Superior temporal gyrus (tissue), 1 donor: ENCODE data around the gene MYH15.

Experiments
- DNase-seq: peaks from one replicate; pipeline ENCODE4 v3.0.0-alpha.2; 2016; ENCODE audit errors: extremely low spot score

Gene MYH15

DNA sequence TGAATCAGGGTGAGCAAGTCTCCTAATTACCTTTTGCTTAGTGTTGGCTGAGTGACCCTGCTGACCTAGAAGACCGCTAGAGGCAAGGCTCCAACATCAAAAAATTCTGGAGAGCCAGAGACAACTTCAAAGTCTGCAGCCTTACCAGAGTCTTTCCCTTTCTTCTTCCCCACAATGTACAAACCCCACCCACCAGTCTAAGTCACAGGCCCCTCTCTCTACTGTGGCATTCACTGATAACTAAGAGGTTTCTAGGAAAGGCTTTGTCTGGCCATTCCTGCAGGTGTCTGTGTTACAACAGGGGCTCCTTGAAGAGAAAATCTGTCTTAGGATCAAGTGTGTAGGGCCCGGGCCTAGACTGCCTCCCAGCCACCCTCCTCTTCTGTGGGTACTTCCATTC is 525 bp downstream of the MYH15 start:
- no peak for DNase-seq

DNA sequence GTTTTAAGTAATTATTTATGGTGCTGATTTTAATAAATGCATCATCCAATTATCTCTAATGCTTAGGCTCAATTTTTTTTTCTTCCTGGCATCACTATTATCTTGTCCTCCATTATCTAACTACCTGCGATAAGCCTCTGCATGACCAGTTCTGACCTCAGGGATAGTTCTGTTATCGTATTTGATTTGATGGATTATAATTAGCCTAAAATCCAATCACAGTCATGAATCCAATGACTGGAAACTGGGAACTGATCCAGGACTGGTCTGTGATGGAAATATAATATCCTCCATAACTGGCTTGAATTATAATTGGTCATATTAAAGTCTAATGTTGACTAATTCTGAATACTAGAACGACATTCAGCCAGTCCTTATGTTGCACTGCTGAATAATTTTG is 1.1 kb downstream of the MYH15 start:
- DNase-seq = no peak

DNA sequence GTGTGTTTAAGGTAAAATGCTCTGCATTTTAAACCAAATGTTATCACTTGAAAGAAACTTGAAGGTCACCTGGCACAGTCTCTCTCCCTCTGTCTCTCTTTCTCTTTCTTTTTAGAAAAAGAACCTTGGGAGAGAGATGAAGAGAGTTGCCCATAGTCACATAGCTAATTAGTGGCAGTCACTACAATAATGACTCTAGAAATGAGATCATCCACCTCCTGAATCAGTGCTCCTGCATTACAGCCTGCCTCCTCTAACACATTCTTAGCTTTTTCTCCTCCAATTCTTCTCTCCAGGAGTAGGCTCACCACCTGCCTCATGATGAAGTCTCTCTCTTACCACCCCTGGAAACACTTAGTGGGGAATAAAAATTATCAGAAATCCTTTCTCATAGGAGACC is 2.5 kb downstream of the MYH15 start:
- no peak for DNase-seq

DNA sequence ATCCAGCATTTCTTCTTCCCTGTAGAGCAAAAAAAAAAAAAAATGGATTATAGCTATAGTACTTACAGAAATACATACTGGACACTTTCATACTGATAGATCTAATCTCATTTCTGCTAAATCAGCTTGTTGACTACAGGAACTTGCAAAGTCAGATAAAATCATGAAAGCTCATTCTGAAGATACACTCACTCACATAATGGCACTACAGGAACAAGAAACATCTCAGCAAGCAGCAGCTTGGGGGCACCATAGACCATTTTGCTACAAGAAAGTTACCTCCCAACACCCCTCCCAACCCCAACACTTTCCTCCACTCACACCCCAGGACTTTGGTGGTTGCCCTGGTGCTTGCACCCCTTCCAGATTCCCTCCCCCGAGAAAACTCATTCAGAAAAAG is 4.6 kb downstream of the MYH15 start:
- no peak for DNase-seq

DNA sequence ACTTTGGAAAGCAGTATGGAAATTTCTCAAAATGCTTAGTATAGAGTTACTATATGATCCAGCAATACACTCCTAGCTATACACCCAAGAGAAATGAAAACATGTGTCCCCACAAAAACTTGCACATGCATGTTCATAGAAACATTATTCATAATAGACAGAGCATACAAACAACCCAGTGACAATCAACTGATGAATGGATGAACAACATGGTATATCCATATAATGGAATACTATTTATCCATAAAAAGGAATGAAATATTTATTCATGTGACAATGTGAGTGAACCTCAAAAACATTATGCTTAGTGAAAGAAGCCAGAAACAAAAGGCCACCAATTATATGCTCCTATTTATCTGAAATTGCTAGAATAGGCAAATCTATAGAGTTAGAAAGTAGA is 6.7 kb downstream of the MYH15 start:
- DNase-seq = no peak

DNA sequence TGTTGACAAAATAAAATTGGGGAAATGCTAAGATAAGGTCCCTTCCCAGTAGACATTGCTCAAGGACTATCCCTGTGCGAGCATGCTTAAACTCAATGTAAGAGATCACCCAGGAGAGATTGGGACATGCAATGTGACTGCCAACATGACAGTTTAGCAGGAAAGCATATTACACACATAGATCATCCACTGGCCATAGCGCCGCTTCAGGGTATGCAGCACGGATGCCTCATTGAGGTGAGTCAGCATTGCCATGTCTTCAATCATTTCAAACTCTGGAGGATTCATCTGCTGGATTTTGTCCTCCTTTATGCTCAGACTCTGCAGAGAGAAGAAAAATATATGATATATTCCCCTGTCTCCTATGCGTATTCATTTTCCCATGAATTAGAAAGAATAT is 8.9 kb downstream of the MYH15 start:
- DNase-seq = no peak

DNA sequence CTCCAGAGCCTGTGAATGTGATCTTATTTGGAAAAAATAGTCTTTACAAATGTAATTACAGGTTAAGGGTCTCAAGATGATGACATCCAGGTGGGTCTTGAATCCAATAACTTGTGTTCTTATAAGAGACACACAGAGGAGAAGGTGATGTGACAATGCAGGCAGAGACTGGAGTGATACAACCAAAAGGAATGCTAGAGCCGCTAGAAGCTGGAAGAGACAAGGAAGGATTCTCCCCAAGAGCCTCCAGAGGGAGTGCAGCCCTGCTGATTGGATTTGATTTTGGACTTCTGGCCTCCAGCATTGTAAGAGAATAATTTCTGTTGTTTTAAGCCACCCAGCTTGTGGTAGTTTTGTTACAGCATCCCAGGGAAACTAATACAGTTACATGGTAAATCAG is 9.7 kb downstream of the MYH15 start:
- no peak for DNase-seq

DNA sequence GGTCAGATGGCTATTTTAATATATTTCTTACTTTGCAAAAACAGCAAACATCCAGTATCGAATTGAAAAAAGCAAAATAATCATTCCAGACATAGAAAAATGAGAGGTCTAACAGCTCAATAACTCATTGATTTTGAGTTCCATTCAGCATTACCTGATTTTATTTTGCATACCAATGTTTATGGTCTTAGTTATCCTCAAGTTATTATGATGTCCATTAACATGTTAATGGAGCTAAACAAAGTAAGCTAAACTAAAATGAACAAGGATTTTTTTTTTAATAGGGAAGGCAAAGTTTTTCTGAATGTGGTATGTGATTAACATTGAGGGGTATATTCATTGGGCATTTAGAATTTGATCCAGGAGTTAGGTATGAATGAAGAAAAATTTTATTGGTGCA is 13.1 kb downstream of the MYH15 start:
- DNase-seq = no peak

DNA sequence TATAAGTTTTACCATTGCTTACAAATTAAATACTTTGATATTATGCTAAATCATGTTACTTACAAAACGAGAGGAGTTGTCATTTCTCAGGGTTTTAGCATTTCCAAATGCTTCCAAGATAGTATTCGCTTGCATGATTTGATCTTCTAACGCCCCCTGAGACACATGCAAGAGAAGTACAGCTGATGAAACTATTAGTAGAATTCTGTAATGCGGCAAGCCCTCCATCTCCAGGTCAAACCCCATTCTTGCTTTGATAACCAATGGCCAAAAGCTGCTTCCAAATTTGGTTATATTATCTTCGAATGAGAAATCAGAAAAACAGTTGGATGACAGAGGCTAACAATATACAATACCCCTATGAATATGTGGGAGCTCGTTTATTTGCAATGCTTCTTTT is 14.7 kb downstream of the MYH15 start:
- no peak for DNase-seq

DNA sequence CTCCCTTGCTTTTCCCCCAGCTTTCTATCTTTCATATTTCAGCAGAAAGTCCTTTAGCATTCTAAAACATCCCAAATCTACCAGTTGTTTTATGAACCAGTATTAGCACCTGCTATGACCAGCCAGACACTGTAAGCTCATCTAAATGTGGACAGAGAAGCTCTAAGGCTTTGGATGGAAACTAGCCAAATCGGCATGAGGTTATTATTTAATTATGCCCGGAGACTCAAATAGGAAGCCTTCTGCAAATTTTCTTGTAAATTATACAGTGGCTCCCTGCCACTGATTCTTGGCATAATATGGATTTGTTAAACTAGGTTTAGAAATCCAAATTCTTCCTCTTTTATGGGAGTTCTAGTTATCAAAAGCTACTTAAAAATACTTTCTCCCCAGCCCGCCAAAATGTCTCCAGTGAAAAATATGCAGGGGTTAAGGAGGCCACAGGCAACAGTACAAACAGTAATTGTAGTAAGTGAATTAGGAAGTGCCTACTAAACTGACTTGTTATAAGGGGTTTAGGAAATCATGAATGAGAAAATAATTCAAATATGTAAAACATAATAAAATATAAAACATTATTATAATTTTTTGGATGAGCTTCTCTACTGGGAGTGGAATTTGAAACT is 15.4 kb downstream of the MYH15 start:
- no peak for DNase-seq

DNA sequence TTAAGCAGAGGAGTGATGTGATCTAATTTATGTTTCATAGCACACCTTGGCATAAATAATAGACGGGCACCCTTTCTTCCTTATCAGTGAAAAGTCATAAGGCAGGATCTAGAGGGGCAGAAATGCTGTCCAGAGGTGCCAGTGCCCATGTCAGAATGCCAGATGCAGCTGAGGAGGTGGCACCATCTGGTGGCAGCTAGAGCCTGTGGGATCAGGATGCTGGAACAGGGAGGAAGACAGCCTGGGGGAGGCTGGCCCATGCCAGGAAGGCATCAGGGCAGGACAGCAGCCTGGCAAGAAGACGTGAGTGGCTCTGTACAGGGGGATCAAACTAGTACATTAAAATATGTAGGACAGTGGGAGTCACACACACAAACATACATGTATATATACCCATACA is 16.5 kb downstream of the MYH15 start:
- DNase-seq = no peak

DNA sequence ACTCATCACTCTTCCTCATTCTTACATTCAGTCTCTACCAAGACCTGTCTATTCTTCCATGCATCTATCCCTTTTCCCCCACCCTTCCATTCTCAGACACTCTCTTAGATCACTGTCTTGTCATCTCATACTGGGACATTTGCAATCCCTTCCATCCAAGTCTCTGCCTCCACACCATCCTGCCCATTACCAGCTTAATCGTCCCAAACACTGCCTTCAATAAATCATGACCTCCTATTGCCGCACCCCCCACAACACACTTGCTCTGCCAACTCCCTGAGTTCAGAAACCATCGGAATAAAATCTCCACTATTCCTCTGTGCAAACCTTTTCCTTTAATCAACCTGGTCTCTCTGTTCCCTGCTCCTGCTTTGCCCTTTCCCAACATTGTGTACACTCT is 18.9 kb downstream of the MYH15 start:
- DNase-seq = no peak

DNA sequence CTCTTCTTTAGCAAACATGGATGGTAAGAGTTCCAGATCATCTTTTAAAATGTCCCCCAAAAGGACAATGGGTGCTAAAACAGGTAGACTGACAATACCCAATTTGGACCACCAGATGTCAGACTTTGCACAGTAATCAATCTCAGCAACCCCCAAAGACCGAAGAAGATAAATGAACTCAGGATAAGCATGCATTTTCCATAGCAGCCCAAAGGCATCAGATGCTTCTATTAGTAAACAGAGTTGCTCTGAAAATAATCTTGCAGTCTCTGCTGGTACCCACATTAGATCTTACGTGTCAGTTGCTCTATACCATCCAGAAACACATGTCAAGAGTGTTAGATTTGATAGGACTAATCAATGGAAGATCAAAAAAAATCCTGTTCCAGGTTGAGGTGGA is 20.6 kb downstream of the MYH15 start:
- DNase-seq = peak; percentile 91

DNA sequence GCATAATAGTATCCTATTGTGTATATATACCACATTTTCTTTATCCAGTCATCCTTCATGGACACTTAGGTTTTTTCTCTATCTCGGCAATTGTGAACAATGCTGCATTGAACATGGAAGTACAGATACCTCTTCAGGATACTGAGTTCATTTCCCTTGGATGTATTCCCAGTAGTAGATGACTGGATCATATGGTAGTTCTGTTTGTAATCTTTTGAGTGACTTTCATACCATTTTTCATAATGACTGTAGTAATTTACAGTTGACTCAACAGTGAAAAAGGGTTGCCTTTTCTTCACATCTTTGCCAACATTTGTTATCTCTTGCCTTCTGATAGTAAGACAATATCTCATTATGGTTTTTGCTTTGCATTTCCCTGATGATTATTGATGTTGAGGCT is 21.8 kb downstream of the MYH15 start:
- no peak for DNase-seq

DNA sequence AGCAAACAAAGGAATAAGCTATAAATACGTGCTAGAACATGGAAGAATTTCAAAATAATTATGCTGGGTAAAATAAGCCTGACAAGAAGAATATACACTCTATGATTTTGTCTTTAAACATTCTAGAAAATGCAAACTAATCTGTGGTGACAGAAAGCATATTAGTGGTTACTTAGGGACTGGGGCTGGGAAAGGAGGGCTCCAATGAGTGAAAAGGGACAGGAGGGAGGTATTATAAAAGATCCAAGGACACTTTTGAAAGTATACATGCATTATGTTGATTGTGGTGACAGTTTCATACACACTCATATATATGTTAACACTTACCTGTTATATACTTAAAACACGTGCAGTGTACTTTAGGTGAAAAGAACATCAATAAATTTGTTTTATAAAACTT is 23.0 kb downstream of the MYH15 start:
- no peak for DNase-seq

DNA sequence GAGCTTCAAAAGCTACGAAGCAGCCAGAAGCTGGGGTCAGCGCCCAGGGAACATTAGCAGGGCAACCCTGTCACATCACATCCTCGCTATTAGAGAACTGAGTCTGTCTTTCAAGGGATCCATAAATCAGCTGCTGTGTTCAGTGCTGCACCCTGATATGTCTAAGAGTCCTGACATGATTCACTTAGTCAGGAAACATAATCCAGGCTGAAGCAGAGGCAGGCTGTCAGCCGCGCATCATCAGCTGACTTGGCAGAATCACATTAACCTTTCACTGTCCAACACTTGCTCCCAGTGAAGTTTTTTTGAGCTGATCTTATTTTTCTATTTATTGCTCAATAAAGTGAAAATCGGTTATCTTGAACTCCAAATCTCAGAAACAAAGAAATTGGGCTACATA is 23.5 kb downstream of the MYH15 start:
- DNase-seq = peak; percentile 80

DNA sequence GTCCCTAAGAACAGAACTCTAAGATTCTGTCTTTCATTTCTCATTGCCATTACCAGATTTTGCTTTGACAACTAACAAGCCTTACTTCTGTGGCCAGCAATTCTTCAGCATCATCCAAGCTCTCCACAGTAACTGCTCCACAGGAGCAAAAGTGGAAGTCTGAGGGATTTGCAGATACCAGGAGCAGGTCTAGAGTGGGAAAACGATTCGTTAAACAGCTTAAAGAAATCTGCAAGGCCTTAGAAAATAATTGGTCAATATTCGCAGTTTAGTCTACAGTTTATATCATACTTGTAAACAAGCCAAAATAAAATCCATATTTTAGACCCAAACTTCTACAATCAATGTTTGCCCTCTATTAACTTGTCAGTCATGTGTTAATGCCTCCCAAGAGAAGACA is 24.1 kb downstream of the MYH15 start:
- DNase-seq = peak; percentile 71

DNA sequence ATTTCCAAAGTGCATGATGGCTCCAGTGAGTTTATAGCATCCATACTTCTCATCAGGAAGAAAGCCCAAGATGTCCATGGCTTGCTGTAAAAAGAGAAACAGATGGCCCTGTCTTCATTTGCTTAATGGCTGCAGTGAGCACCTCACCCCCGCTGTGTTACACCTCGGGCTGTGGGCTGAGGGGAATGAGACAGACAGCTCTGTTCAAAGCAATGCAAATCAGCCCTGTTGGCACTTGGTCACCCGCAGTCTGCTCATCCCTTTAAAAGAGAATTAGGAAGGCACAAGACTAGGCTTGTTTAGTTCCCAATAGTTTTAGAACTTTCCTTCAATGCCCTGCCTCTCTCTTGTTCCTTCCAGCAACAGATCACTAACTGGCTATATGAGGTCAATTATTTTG is 25.2 kb downstream of the MYH15 start:
- DNase-seq = peak; percentile 59

DNA sequence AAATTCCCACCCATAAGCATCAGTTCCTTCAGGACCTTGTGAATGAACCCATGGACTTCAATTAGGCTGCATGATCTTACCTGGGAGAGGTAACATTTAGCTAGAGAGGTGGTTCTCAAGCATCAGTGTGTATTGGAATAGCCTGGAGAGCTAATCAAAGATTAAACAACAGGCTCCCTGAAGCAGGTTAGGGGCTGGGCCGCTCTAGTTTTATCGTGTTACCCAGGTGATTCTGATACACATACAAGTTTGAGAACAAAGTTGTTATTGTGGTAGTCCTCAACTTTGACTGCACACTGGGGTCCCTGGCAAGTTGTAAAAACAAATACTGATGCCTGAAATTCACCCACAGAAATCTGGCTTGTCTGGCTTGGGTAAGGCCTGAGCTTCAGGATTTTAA is 31.2 kb downstream of the MYH15 start:
- DNase-seq = no peak

DNA sequence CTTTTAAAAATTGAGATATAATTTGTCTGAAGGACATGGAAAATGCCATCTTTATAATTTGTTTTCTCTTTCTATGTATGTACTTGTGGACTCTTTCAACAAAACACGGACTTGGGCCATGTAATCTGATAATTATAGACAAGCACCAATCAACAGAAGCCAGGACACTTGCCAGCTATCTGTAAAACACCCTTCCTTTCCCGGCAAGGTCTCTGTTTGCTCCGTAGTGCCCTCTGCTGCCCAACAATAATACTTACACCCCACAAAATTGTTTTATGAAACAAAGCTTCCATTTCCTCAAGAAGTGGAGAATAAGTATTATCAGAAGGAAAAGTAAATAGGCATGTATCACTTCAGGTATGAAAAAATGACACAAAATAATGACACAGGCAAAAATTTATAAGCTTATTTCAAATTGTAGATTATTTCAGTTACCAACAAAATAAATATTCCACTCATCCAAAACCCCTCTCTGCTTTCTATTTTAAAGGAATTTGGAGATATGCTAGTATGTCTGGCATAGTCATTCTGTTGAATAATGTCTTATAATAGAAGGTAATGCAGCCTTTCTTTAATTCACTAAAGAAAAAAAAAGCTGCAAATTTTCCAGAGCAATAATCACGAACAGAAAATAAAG is 32.8 kb downstream of the MYH15 start:
- DNase-seq = peak; percentile 81

DNA sequence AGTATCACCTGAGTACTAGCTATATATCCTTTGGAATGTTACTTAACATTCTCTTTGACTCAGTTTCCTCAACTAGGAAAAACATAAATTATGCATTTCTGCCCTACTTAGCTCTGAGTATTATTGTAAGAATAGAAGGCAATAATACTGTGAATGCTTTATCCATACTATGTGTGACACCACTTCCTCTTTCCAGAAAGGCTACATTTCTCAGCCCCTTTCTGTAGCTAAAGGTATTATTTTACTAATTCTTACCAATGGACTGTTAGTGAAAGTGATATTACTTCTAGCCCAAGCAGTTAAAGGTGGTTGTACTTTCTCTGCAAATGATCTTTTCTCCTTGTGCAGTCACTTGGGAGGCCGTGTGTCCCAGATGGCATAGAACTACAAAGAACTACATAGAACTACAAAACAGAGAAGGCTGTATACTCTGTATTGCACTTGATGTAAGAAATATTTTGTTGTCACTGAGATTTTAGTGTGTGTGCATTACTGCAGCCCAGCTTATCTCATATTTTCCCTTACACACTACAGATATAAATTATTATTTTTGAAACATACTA is 35.1 kb downstream of the MYH15 start:
- peak; percentile 63 for DNase-seq

DNA sequence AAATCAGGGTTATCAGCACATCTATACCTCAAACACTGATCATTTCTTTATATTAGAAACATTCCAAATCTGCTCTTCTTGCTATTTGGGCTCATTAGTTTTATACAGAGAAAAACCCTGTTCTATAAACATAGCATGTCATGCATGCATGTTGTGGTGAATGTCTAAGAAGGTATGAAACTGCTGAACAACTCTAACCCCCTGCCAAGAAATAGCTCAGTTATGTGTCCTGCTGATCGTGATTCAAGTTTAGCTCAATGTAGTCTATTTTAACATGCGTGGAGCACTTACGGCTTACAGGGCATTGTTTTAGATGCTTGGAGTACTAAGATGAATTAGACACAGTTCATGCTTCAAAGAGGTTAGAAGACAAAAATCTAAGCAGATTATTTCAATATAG is 35.8 kb downstream of the MYH15 start:
- DNase-seq = peak; percentile 47

DNA sequence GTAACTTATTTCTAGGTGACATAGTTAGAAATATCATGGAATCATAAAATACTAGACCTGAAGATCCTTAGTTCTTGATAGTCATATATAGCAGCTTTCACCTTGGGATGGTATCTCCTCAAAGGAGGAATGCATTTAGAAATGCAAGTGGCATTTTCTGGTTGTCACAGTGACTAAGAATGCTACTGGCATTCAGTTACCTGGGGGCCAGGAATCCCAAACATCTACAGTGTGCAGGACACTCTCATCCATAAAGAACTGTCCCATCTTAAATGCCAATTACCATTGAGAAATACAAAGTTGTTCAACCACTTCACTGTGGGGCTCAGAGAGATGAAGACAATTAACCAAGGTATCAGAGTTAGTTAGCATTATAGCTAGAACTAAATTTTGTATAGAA is 36.7 kb downstream of the MYH15 start:
- no peak for DNase-seq
